Inflammatory macrophage treated with lipopolysaccharide for 1 hour (primary cell): ENCODE results near the gene ADAMTS12.

ENCODE experiments used
- DNase-seq, 2 donors: peaks; one replicate each; pipeline ENCODE4 v3.0.0-alpha.2; 2020 to 2022

ADAMTS12 gene

GRCh38 chr5:33641744-33642505 is 249.9 kb downstream of the ADAMTS12 start:
- DNase-seq, result no peak

GRCh38 chr5:33639474-33639873 is 252.3 kb downstream of the ADAMTS12 start:
- no peak for DNase-seq

- no peak for DNase-seq
Measured at GRCh38 chr5:33637011-33637410, 254.8 kb downstream of the ADAMTS12 start.

GRCh38 chr5:33635582-33635981 is 256.2 kb downstream of the ADAMTS12 start:
- DNase-seq, result no peak

- DNase-seq, result no peak
Measured at GRCh38 chr5:33633699-33634098, 258.1 kb downstream of the ADAMTS12 start.

GRCh38 chr5:33631786-33632185 is 260.0 kb downstream of the ADAMTS12 start:
- DNase-seq, result no peak

- DNase-seq, result no peak
Measured at GRCh38 chr5:33631139-33631538, 260.7 kb downstream of the ADAMTS12 start.

GRCh38 chr5:33629999-33630398 is 261.8 kb downstream of the ADAMTS12 start:
- DNase-seq, result no peak

- DNase-seq, result no peak
Measured at GRCh38 chr5:33628796-33629195, 263.0 kb downstream of the ADAMTS12 start.

GRCh38 chr5:33621514-33621913 is 270.3 kb downstream of the ADAMTS12 start:
- DNase-seq, result no peak

- DNase-seq, result no peak
Measured at GRCh38 chr5:33614039-33614438, 277.8 kb downstream of the ADAMTS12 start.

GRCh38 chr5:33612386-33612785 is 279.4 kb downstream of the ADAMTS12 start:
- no peak for DNase-seq

- DNase-seq, result no peak
Measured at GRCh38 chr5:33611877-33612276, 279.9 kb downstream of the ADAMTS12 start.

GRCh38 chr5:33608344-33609041 is 283.3 kb downstream of the ADAMTS12 start:
- DNase-seq, result no peak

- DNase-seq, result no peak
Measured at GRCh38 chr5:33604503-33604902, 287.3 kb downstream of the ADAMTS12 start.

- no peak for DNase-seq
Measured at GRCh38 chr5:33601881-33602280, 289.9 kb downstream of the ADAMTS12 start.

- DNase-seq, result no peak
Measured at GRCh38 chr5:33595303-33595702, 296.5 kb downstream of the ADAMTS12 start.

- DNase-seq, result no peak
Measured at GRCh38 chr5:33594006-33594405, 297.8 kb downstream of the ADAMTS12 start.

- DNase-seq, result no peak
Measured at GRCh38 chr5:33592245-33592644, 299.5 kb downstream of the ADAMTS12 start.

GRCh38 chr5:33588654-33589372 is 303.0 kb downstream of the ADAMTS12 start:
- DNase-seq, result peak in 1 of 2 donors; percentile 14

- no peak for DNase-seq
Measured at GRCh38 chr5:33583332-33583731, 308.5 kb downstream of the ADAMTS12 start.

GRCh38 chr5:33582417-33582816 is 309.4 kb downstream of the ADAMTS12 start:
- no peak for DNase-seq

- no peak for DNase-seq
Measured at GRCh38 chr5:33579789-33580188, 312.0 kb downstream of the ADAMTS12 start.

- no peak for DNase-seq
Measured at GRCh38 chr5:33579152-33579551, 312.6 kb downstream of the ADAMTS12 start.
